ENCODE results near the gene EMX1.

Gene EMX1

DNA sequence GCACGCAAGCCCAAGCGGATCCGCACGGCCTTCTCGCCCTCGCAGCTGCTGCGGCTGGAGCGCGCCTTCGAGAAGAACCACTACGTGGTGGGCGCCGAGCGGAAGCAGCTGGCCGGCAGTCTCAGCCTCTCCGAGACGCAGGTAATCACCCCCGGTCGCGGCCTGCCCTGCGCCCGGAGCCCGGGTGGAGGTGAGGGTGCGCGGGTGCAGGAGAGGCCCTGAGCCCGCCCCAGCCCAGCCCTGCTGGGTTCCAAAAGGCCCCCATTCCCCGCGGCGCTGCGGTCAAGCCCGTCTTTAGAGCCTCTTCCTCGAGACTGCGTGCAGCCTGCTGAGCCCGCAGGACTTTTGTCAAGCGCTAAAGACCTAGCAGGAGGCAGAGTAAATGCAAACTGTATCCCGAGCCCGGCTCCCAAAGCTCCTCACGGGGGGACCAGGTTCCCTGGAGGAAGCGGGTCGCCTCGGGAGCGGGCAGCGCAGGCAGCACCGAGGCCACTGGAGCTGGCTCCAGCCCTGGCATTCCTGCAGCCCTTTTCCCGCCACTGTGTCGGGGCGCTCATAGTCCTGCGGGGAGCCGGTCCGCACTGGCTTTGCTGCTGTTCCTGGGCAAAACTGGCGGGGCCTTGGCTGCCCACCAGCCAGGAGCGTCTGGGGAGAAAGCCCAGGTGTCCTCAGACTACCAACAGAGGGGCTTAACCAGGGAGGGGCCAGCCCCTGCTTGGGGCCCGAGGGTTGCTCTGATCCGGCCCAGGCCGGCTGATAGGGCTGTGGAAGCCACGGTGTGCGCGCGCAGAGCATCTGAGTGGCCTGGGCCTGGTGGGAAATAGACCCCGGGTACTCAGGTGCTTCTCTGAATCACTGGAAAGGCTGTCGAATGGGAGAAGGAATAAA is 7.3 kb downstream of the EMX1 start:
- TF ChIP-seq POLR2A (IDR thresholded peaks at IDR 0.05; ENCODE audit: low read length) (no peak), GATA1 (IDR thresholded peaks at IDR 0.05; ENCODE audit: low read depth, low read length) (no peak)
- no peak for DNase-seq

- DNase-seq: no peak
- no peak for TF ChIP-seq GATA1 (IDR thresholded peaks at IDR 0.05; ENCODE audit: low read depth, low read length)
- no peak for TF ChIP-seq POLR2A (IDR thresholded peaks at IDR 0.05; ENCODE audit: low read length)
Observed at GRCh38 chr2:72925328-72925943, 8.1 kb downstream of the EMX1 start.

DNA sequence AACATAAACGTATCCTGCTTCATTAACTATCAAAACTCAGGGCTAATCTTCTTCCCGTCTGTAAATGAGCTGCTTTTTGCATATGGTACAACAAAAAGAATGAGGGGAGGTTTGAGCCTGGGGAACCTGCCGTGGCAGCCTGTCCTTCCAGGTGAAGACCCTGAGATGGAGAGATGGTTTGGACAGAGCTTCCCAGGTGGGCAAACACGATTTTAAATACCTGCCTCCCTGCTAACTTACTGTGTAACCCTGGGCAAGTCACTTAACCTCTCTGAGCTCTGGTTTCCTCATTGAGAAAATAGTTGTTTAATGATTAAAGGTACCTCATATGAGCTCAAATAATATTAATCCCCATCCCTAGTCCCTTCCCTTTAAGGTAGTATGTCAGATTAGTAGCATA is 9.0 kb downstream of the EMX1 start:
- TF ChIP-seq POLR2A (IDR thresholded peaks at IDR 0.05; ENCODE audit: low read length) (no peak), GATA1 (IDR thresholded peaks at IDR 0.05; ENCODE audit: low read depth, low read length) (no peak)
- no peak for DNase-seq

- DNase-seq: no peak
- TF ChIP-seq GATA1 (IDR thresholded peaks at IDR 0.05; ENCODE audit: low read depth, low read length): no peak
- TF ChIP-seq POLR2A (IDR thresholded peaks at IDR 0.05; ENCODE audit: low read length): no peak
Observed at GRCh38 chr2:72926811-72927465, 9.6 kb downstream of the EMX1 start.

- TF ChIP-seq POLR2A (IDR thresholded peaks at IDR 0.05; ENCODE audit: low read length) (no peak), GATA1 (IDR thresholded peaks at IDR 0.05; ENCODE audit: low read depth, low read length) (no peak)
- no peak for DNase-seq
Observed at GRCh38 chr2:72927619-72928550, 10.6 kb downstream of the EMX1 start.

- TF ChIP-seq POLR2A (IDR thresholded peaks at IDR 0.05; ENCODE audit: low read length) (no peak), GATA1 (IDR thresholded peaks at IDR 0.05; ENCODE audit: low read depth, low read length) (no peak)
- DNase-seq: no peak
Observed at GRCh38 chr2:72929010-72929409, 11.7 kb downstream of the EMX1 start.

DNA sequence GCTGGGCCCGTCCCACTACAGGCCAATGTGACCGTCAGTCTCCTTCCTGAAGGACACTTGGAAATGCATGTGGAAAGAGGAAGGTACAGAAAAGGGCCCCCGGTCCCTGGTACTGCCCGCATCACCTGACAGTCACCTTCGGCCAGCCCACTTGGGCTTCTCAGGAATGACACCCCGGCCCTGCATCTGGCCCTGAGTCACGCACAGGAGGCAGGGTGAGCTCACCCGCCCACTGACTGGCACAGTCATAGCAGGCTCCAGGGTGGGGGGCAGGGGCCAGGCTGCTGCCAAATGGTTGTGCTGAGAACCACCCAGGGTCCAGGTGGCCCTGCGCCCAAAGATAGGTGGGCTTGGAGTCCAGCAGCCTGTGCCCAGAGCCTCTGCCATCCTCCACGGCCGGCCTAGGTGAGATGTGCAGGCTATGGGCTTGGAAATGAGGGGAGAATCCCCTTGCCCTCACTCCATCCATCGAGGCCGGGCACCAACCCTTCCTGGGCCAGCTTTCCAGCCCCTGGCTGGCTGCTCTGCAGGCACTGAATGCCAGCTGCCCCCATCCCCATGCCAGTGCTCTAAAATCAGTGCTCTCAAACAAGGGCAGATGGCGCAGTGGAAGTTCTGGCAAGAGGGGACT is 14.1 kb downstream of the EMX1 start:
- no peak for TF ChIP-seq GATA1 (IDR thresholded peaks at IDR 0.05; ENCODE audit: low read depth, low read length)
- TF ChIP-seq POLR2A (IDR thresholded peaks at IDR 0.05; ENCODE audit: low read length): no peak
- no peak for DNase-seq

GRCh38 chr2:72932045-72932740 is 14.9 kb downstream of the EMX1 start:
- TF ChIP-seq POLR2A (IDR thresholded peaks at IDR 0.05; ENCODE audit: low read length): no peak
- no peak for TF ChIP-seq GATA1 (IDR thresholded peaks at IDR 0.05; ENCODE audit: low read depth, low read length)
- DNase-seq: no peak

- DNase-seq: no peak
- TF ChIP-seq GATA1 (IDR thresholded peaks at IDR 0.05; ENCODE audit: low read depth, low read length): no peak
- no peak for TF ChIP-seq POLR2A (IDR thresholded peaks at IDR 0.05; ENCODE audit: low read length)
Observed at GRCh38 chr2:72932805-72933204, 15.5 kb downstream of the EMX1 start.

DNA sequence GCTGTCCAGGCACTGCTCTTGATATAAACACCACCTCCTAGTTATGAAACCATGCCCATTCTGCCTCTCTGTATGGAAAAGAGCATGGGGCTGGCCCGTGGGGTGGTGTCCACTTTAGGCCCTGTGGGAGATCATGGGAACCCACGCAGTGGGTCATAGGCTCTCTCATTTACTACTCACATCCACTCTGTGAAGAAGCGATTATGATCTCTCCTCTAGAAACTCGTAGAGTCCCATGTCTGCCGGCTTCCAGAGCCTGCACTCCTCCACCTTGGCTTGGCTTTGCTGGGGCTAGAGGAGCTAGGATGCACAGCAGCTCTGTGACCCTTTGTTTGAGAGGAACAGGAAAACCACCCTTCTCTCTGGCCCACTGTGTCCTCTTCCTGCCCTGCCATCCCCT is 15.9 kb downstream of the EMX1 start:
- TF ChIP-seq POLR2A (IDR thresholded peaks at IDR 0.05; ENCODE audit: low read length) (no peak), GATA1 (IDR thresholded peaks at IDR 0.05; ENCODE audit: low read depth, low read length) (no peak)
- no peak for DNase-seq

- TF ChIP-seq POLR2A (IDR thresholded peaks at IDR 0.05; ENCODE audit: low read length): no peak
- TF ChIP-seq GATA1 (IDR thresholded peaks at IDR 0.05; ENCODE audit: low read depth, low read length): no peak
- DNase-seq: no peak
Observed at GRCh38 chr2:72933646-72934151, 16.4 kb downstream of the EMX1 start.

Data from erythroblast (primary cell).